H9 (cell line): ENCODE data around the gene GGCT. TPM values are rescaled to one million over a fixed set of nuclear protein-coding genes. Genes with fewer than 3 reads are reported as not detected.

Experiments used
- DNase-seq: peaks from one replicate; pipeline ENCODE4 v3.0.0-alpha.2; 2017
- H2AFZ ChIP-seq: one replicate; pipeline ENCODE4 v1.6.1; 2013; ENCODE audit warnings: mild to moderate bottlenecking, low read length, control low read depth, moderate library complexity
- H2AK5ac ChIP-seq: 2 replicates; pipeline ENCODE4 v1.6.1; 2013; ENCODE audit warnings: low read length, control low read depth, mixed read lengths; ENCODE audit not compliant: insufficient read length
- H2BK120ac ChIP-seq: one replicate; pipeline ENCODE4 v1.6.1; 2013; ENCODE audit warnings: low read depth, mild to moderate bottlenecking, low read length, control low read depth, inconsistent platforms; ENCODE audit not compliant: poor library complexity, severe bottlenecking
- H2BK12ac ChIP-seq: 2 replicates; pipeline ENCODE4 v1.6.1; 2013; ENCODE audit warnings: low read length, control low read depth, mixed read lengths, low read depth; ENCODE audit not compliant: insufficient read length
- H2BK15ac ChIP-seq: 2 replicates; pipeline ENCODE4 v1.6.1; 2013; ENCODE audit warnings: low read depth, low read length, control low read depth
- H2BK20ac ChIP-seq: one replicate; pipeline ENCODE4 v1.6.1; 2013; ENCODE audit warnings: low read depth, mild to moderate bottlenecking, low read length, control low read depth, inconsistent platforms; ENCODE audit not compliant: poor library complexity, severe bottlenecking
- H2BK5ac ChIP-seq: 2 replicates; pipeline ENCODE4 v1.6.1; 2013; ENCODE audit warnings: low read length, control low read depth, mixed read lengths; ENCODE audit not compliant: insufficient read length
- H3K14ac ChIP-seq: 2 replicates; pipeline ENCODE4 v1.6.1; 2013; ENCODE audit warnings: low read length, control low read depth; ENCODE audit not compliant: insufficient read depth
- H3K18ac ChIP-seq: 2 replicates; pipeline ENCODE4 v1.6.1; 2013; ENCODE audit warnings: low read depth, mild to moderate bottlenecking, mixed read lengths, low read length, control low read depth; ENCODE audit not compliant: insufficient read length
- H3K23ac ChIP-seq: 2 replicates; pipeline ENCODE4 v1.6.1; 2013; ENCODE audit warnings: low read length, control low read depth, mixed read lengths, low read depth; ENCODE audit not compliant: insufficient read length
- H3K23me2 ChIP-seq: 2 replicates; pipeline ENCODE4 v1.6.1; 2013; ENCODE audit warnings: low read depth, mild to moderate bottlenecking, mixed read lengths, low read length, control low read depth; ENCODE audit not compliant: insufficient read length, poor library complexity, severe bottlenecking
- H3K27ac ChIP-seq: 2 replicates; pipeline ENCODE4 v1.5.1; 2013; ENCODE audit warnings: low read length, control low read depth, mixed read lengths, low read depth; ENCODE audit not compliant: insufficient read length
- H3K27me3 ChIP-seq: 2 replicates; pipeline ENCODE4 v1.6.1; 2013; ENCODE audit warnings: low read length, control low read depth, inconsistent platforms; ENCODE audit not compliant: insufficient read depth
- H3K4ac ChIP-seq: 2 replicates; pipeline ENCODE4 v1.6.1; 2013; ENCODE audit warnings: low read depth, mild to moderate bottlenecking, control low read depth, inconsistent platforms, low read length, moderate library complexity
- H3K4me1 ChIP-seq: 2 replicates; pipeline ENCODE4 v1.6.1; 2013; ENCODE audit warnings: low read length, control low read depth, inconsistent platforms; ENCODE audit not compliant: insufficient read depth
- H3K4me2 ChIP-seq: 2 replicates; pipeline ENCODE4 v1.6.1; 2013; ENCODE audit warnings: low read length, control low read depth, mixed read lengths; ENCODE audit not compliant: insufficient read length, insufficient read depth
- H3K56ac ChIP-seq: 2 replicates; pipeline ENCODE4 v1.6.1; 2013; ENCODE audit warnings: low read depth, mild to moderate bottlenecking, mixed read lengths, low read length, control low read depth; ENCODE audit not compliant: insufficient read length
- H3K79me1 ChIP-seq: 2 replicates; pipeline ENCODE4 v1.6.1; 2013; ENCODE audit warnings: low read depth, mild to moderate bottlenecking, moderate library complexity, low read length, control low read depth, inconsistent platforms; ENCODE audit not compliant: insufficient read depth, poor library complexity, severe bottlenecking
- H3K79me2 ChIP-seq: 2 replicates; pipeline ENCODE4 v1.6.1; 2013; ENCODE audit warnings: low read length, control low read depth, inconsistent platforms; ENCODE audit not compliant: insufficient read depth
- H3K9ac ChIP-seq: 2 replicates; pipeline ENCODE4 v1.6.1; 2013; ENCODE audit warnings: low read length, control low read depth, mixed read lengths; ENCODE audit not compliant: insufficient read length; ENCODE audit errors: extremely low read depth
- H3K9me3 ChIP-seq: one replicate; pipeline ENCODE4 v1.6.1; 2013; ENCODE audit warnings: low read depth, low read length, inconsistent platforms; ENCODE audit not compliant: control insufficient read depth
- H3T11ph ChIP-seq: one replicate; pipeline ENCODE4 v1.6.1; 2013; ENCODE audit warnings: mild to moderate bottlenecking, low read length, control low read depth, inconsistent platforms
- H4K20me1 ChIP-seq: one replicate; pipeline ENCODE4 v1.6.1; 2013; ENCODE audit not compliant: control insufficient read depth, insufficient read length, insufficient read depth
- H4K5ac ChIP-seq: 2 replicates; pipeline ENCODE4 v1.6.1; 2013; ENCODE audit warnings: low read depth, mild to moderate bottlenecking, mixed read lengths, low read length, control low read depth; ENCODE audit not compliant: insufficient read length
- H4K8ac ChIP-seq: replicated peaks from 2 replicates; pipeline ENCODE4 v1.6.1; 2013; ENCODE audit warnings: low read length, control low read depth, mixed read lengths, low read depth; ENCODE audit not compliant: insufficient read length
- H4K91ac ChIP-seq: 2 replicates; pipeline ENCODE4 v1.6.1; 2013; ENCODE audit warnings: low read depth, mild to moderate bottlenecking, moderate library complexity, mixed read lengths, low read length, control low read depth; ENCODE audit not compliant: insufficient read length
- H3K27ac Mint-ChIP-seq, 3 experiments: 2 replicates in 2 of 3; 3 replicates in 1 of 3; pipeline ENCODE4 v1.8.0; 2020 to 2021; ENCODE audit warnings: mixed read lengths in 3 of 3, mild to moderate bottlenecking in 1 of 3, moderate library complexity in 1 of 3
- H3K27me3 Mint-ChIP-seq: 2 replicates; pipeline ENCODE4 v1.8.0; 2021; ENCODE audit warnings: low read depth, mild to moderate bottlenecking, moderate library complexity, mixed read lengths
- H3K36me3 Mint-ChIP-seq, 3 experiments: 2 replicates in 2 of 3; 3 replicates in 1 of 3; pipeline ENCODE4 v1.8.0; 2020 to 2021; ENCODE audit warnings: low read depth in 3 of 3, mixed read lengths in 3 of 3; ENCODE audit not compliant: insufficient read depth in 1 of 3
- H3K4me1 Mint-ChIP-seq, 2 experiments: 2 replicates each; pipeline ENCODE4 v1.8.0; 2020; ENCODE audit warnings: mixed read lengths in 2 of 2
- H3K4me3 Mint-ChIP-seq, 2 experiments: 2 replicates in 1 of 2; 3 replicates in 1 of 2; pipeline ENCODE4 v1.8.0; 2020 to 2021; ENCODE audit warnings: mild to moderate bottlenecking in 2 of 2, mixed read lengths in 2 of 2, moderate library complexity in 1 of 2
- H3K9me3 Mint-ChIP-seq, 2 experiments: 2 replicates in 1 of 2; 3 replicates in 1 of 2; pipeline ENCODE4 v1.8.0; 2020; ENCODE audit warnings: mild to moderate bottlenecking in 2 of 2, mixed read lengths in 2 of 2, moderate library complexity in 1 of 2
- WGBS: extraction: QIAGEN DNeasy Blood & Tissue Kit; methylation state at CpG from one replicate; pipeline ENCODE4 v1.1.7; 2013; ENCODE audit warnings: missing lambda C conversion rate, low lambda C conversion rate, mixed read lengths; ENCODE audit not compliant: insufficient read length; ENCODE audit errors: extremely low coverage; 5-methylcytosine and 5-hydroxymethylcytosine counted together
- total RNA-seq: library from RNA; stranded (reverse); gene quantifications from 2 replicates; pipeline ENCODE4 v1.2.1, GENCODE V29; 2021
- TF ChIP-seq, protein P1 (sequence below): fragments of 200-600 bp; sonication (generic); conservative IDR thresholded peaks from 3 replicates; pipeline ENCODE4 v1.8.0; 2021; ENCODE audit warnings: antibody characterized with exemption, mild to moderate bottlenecking

The GGCT gene
- total RNA-seq, 1 experiment from 2014 or later = 84.9 TPM

DNA sequence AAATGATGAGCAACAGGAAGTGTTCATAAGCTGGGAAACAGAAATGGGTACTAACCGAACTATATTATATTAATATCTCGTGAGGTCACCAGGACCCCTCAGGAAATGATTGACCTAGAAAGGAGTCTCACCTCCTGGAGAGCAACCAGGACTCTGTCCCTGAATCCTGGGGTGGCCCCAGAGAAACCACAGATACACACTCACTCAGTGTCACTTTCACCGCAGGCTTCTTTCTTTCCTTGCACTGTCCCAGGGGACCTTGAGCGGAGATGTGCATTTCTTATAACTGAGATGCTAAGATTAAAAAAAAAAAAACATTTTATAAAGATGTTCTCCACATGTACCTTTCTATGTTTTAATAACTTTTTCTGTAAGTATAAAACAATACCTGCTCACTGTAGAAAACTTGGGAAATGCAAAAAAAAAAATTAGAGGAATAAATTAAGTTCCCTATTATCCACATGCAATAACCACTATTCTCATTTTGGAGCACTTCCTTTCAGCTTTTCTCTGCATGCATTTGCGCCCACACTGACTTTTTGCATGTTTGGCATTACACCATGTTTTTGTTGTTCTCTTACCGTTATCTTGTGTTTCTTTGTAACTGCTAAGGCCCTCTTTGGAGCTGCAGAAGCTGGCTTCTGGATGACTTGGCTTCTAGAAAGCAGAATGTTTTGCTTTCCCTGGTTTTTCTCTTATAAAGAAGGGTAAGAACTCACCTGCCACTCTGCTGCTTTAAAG lies 41.1 kb downstream of the GGCT start:
- no peak overlapping the region for H3K4me2 ChIP-seq
- no peak overlapping the region for H4K8ac ChIP-seq
- H4K91ac ChIP-seq = no peak overlapping the region
- H3K79me1 ChIP-seq = no peaks in the 10 kb centered on the region
- no peak overlapping the region for H3K27ac ChIP-seq
- no peak overlapping the region for H3K27ac Mint-ChIP-seq
- H3K27me3 ChIP-seq = no peaks in the 10 kb centered on the region
- no peak overlapping the region for H3K4ac ChIP-seq
- H3K56ac ChIP-seq = no peak overlapping the region
- no peak overlapping the region for H3K4me3 Mint-ChIP-seq
- H2BK5ac ChIP-seq = no peak overlapping the region
- no peak overlapping the region for H3T11ph ChIP-seq
- H2AFZ ChIP-seq = no peak overlapping the region
- H3K23ac ChIP-seq = no peak overlapping the region
- H3K18ac ChIP-seq = no peak overlapping the region
- WGBS = no CpG with 5 or more reads among the region's 6 CpGs
- H3K79me2 ChIP-seq = no peaks in the 10 kb centered on the region
- no peak overlapping the region for H3K14ac ChIP-seq
- H3K9ac ChIP-seq = no peak overlapping the region
- H3K4me1 Mint-ChIP-seq = peaks cover 9 to 18% of the 10 kb centered on the region in 2 experiments
- TF ChIP-seq, protein P1, sequence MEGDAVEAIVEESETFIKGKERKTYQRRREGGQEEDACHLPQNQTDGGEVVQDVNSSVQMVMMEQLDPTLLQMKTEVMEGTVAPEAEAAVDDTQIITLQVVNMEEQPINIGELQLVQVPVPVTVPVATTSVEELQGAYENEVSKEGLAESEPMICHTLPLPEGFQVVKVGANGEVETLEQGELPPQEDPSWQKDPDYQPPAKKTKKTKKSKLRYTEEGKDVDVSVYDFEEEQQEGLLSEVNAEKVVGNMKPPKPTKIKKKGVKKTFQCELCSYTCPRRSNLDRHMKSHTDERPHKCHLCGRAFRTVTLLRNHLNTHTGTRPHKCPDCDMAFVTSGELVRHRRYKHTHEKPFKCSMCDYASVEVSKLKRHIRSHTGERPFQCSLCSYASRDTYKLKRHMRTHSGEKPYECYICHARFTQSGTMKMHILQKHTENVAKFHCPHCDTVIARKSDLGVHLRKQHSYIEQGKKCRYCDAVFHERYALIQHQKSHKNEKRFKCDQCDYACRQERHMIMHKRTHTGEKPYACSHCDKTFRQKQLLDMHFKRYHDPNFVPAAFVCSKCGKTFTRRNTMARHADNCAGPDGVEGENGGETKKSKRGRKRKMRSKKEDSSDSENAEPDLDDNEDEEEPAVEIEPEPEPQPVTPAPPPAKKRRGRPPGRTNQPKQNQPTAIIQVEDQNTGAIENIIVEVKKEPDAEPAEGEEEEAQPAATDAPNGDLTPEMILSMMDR = no peak
- H3K9me3 ChIP-seq = no peaks in the 10 kb centered on the region
- no peak overlapping the region for H2BK20ac ChIP-seq
- no peaks in the 10 kb centered on the region for H4K20me1 ChIP-seq
- DNase-seq = no peak
- no peaks in the 10 kb centered on the region for H3K23me2 ChIP-seq
- no peaks in the 10 kb centered on the region for H3K9me3 Mint-ChIP-seq
- H4K5ac ChIP-seq = no peak overlapping the region
- H2BK12ac ChIP-seq = no peak overlapping the region
- no peaks in the 10 kb centered on the region for H3K4me1 ChIP-seq
- peaks cover 0 to 6% (median 0%) of the 10 kb centered on the region in 3 experiments; a peak in 2 of 7 replicates for H3K36me3 Mint-ChIP-seq
- no peak overlapping the region for H2AK5ac ChIP-seq
- H2BK120ac ChIP-seq = no peak overlapping the region
- no peaks in the 10 kb centered on the region for H3K27me3 Mint-ChIP-seq
- H2BK15ac ChIP-seq = no peak overlapping the region
